ENCODE results near the gene ARHGDIG. TPM values are rescaled to one million over a fixed set of nuclear protein-coding genes. Genes with fewer than 3 reads are reported as not detected.

Gene ARHGDIG
- total and polyA plus RNA-seq, 4 donors: 0.08 TPM; not detected in 3

DNA sequence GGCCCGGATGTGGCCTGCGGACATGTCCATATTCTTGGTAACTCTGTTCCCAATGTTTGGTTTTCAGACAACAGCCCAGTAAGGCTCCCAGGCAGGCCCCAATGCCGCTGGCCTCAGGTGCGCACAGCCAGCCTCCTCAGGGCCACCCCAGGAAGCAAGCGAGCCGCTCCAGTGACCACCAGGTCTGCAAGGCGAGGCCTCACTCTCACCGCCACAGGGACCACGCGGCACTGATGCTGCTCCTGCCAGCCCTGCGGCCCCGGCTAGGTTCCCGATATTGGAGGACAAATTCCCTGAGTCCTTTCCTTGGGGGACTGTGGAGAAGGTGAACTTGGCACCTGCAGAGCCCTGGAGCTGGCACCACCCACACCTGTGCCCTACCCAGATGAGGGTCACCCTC, 21.6 kb downstream of the ARHGDIG start:
- Histone ChIP-seq H3K9ac (ENCODE audit: low read depth in 1 of 2, low read length in 2 of 2) (no peak overlapping the region), H3K27me3 (ENCODE audit: control insufficient read depth in 4 of 4, insufficient read depth in 4 of 4, low read length in 3 of 4) (no peaks in the 10 kb centered on the region), H3K36me3 (ENCODE audit: control insufficient read depth in 4 of 4, insufficient read depth in 3 of 4, low read depth in 1 of 4, low read length in 3 of 4) (peaks cover 0 to 19% (median 4%) of the 10 kb centered on the region in 4 donors), H3K9me3 (ENCODE audit: control insufficient read depth in 4 of 4, low read length in 3 of 4) (no peaks in the 10 kb centered on the region), H3K27ac (ENCODE audit: low read depth in 1 of 2, low read length in 2 of 2) (no peak overlapping the region), H3K4me3 (ENCODE audit: low read depth in 1 of 3, low read length in 3 of 3) (no peak overlapping the region), H3K4me1 (ENCODE audit: control insufficient read depth in 4 of 4, insufficient read depth in 4 of 4, low read length in 3 of 4) (no peaks in the 10 kb centered on the region)
- DNase-seq (ENCODE audit: low spot score): no peak
- 98% methylated on average over 13 of the region's 13 CpGs for WGBS
- TF ChIP-seq, protein P1, sequence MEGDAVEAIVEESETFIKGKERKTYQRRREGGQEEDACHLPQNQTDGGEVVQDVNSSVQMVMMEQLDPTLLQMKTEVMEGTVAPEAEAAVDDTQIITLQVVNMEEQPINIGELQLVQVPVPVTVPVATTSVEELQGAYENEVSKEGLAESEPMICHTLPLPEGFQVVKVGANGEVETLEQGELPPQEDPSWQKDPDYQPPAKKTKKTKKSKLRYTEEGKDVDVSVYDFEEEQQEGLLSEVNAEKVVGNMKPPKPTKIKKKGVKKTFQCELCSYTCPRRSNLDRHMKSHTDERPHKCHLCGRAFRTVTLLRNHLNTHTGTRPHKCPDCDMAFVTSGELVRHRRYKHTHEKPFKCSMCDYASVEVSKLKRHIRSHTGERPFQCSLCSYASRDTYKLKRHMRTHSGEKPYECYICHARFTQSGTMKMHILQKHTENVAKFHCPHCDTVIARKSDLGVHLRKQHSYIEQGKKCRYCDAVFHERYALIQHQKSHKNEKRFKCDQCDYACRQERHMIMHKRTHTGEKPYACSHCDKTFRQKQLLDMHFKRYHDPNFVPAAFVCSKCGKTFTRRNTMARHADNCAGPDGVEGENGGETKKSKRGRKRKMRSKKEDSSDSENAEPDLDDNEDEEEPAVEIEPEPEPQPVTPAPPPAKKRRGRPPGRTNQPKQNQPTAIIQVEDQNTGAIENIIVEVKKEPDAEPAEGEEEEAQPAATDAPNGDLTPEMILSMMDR (IDR thresholded peaks at IDR 0.05; ENCODE audit: low read depth, low read length, missing input control): no peak
- no peak for TF ChIP-seq NR2F2 (IDR thresholded peaks at IDR 0.05)
- TF ChIP-seq, protein P2, sequence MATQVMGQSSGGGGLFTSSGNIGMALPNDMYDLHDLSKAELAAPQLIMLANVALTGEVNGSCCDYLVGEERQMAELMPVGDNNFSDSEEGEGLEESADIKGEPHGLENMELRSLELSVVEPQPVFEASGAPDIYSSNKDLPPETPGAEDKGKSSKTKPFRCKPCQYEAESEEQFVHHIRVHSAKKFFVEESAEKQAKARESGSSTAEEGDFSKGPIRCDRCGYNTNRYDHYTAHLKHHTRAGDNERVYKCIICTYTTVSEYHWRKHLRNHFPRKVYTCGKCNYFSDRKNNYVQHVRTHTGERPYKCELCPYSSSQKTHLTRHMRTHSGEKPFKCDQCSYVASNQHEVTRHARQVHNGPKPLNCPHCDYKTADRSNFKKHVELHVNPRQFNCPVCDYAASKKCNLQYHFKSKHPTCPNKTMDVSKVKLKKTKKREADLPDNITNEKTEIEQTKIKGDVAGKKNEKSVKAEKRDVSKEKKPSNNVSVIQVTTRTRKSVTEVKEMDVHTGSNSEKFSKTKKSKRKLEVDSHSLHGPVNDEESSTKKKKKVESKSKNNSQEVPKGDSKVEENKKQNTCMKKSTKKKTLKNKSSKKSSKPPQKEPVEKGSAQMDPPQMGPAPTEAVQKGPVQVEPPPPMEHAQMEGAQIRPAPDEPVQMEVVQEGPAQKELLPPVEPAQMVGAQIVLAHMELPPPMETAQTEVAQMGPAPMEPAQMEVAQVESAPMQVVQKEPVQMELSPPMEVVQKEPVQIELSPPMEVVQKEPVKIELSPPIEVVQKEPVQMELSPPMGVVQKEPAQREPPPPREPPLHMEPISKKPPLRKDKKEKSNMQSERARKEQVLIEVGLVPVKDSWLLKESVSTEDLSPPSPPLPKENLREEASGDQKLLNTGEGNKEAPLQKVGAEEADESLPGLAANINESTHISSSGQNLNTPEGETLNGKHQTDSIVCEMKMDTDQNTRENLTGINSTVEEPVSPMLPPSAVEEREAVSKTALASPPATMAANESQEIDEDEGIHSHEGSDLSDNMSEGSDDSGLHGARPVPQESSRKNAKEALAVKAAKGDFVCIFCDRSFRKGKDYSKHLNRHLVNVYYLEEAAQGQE (IDR thresholded peaks at IDR 0.05): no peak
- TF ChIP-seq RXRA (IDR thresholded peaks at IDR 0.05): no peak
- TF ChIP-seq ZBTB33 (IDR thresholded peaks at IDR 0.05): no peak
- TF ChIP-seq HNF4G (IDR thresholded peaks at IDR 0.05): no peak
- TF ChIP-seq HNF4A (conservative IDR thresholded peaks at IDR 0.05): no peak

- TF ChIP-seq GABPA (IDR thresholded peaks at IDR 0.05 in 1 of 2, conservative IDR thresholded peaks at IDR 0.05 in 1 of 2): no peak
- TF ChIP-seq, protein P1 (IDR thresholded peaks at IDR 0.05; ENCODE audit: low read depth, low read length, missing input control): peak; percentile 13
- Histone ChIP-seq H3K4me1 (ENCODE audit: control insufficient read depth in 4 of 4, insufficient read depth in 4 of 4, low read length in 3 of 4) (no peaks in the 10 kb centered on the region), H3K27me3 (ENCODE audit: control insufficient read depth in 4 of 4, insufficient read depth in 4 of 4, low read length in 3 of 4) (no peaks in the 10 kb centered on the region), H3K27ac (ENCODE audit: low read depth in 1 of 2, low read length in 2 of 2) (no peak overlapping the region), H3K4me3 (ENCODE audit: low read depth in 1 of 3, low read length in 3 of 3) (no peak overlapping the region), H3K36me3 (ENCODE audit: control insufficient read depth in 4 of 4, insufficient read depth in 3 of 4, low read depth in 1 of 4, low read length in 3 of 4) (peaks cover 0 to 27% (median 8%) of the 10 kb centered on the region in 4 donors), H3K9ac (ENCODE audit: low read depth in 1 of 2, low read length in 2 of 2) (no peak overlapping the region), H3K9me3 (ENCODE audit: control insufficient read depth in 4 of 4, low read length in 3 of 4) (no peaks in the 10 kb centered on the region)
- 94% methylated on average over 43 of the region's 43 CpGs for WGBS
- no peak for DNase-seq (ENCODE audit: low spot score)
These were observed 23.5 kb downstream of the ARHGDIG start for GRCh38 chr16:303760-304505.

Measured in liver (tissue), 9 donors.